Activated naive CD4-positive, alpha-beta T cell treated with anti-CD3 and anti-CD28 coated beads for 36 hours (primary cell): ENCODE data around the gene TOX2. TPM values are rescaled to one million over a fixed set of nuclear protein-coding genes. Genes with fewer than 3 reads are reported as not detected.

Experiments
- CTCF ChIA-PET: fragments of 350-600 bp; sonication (Branson Sonifier 250); formaldehyde crosslinking; loops from one replicate; lab custom pipeline; 2021; ENCODE audit warnings: antibody characterized with exemption; lab: Charles Lee
- DNase-seq: peaks from one replicate; pipeline ENCODE4 v3.0.0-alpha.2; 2020
- H3K27ac Mint-ChIP-seq: one replicate; pipeline ENCODE4 v1.8.0; 2021; ENCODE audit warnings: mild to moderate bottlenecking, mixed read lengths
- H3K27me3 Mint-ChIP-seq: one replicate; pipeline ENCODE4 v1.8.0; 2021; ENCODE audit warnings: low read depth, mixed read lengths
- H3K36me3 Mint-ChIP-seq: one replicate; pipeline ENCODE4 v1.8.0; 2021; ENCODE audit warnings: low read depth, mixed read lengths
- H3K4me1 Mint-ChIP-seq: one replicate; pipeline ENCODE4 v1.8.0; 2021; ENCODE audit warnings: low read depth, mixed read lengths
- H3K4me3 Mint-ChIP-seq: one replicate; pipeline ENCODE4 v1.8.0; 2021; ENCODE audit warnings: mild to moderate bottlenecking, moderate library complexity, mixed read lengths
- H3K9me3 Mint-ChIP-seq: one replicate; pipeline ENCODE4 v1.8.0; 2021; ENCODE audit warnings: mixed read lengths
- intact Hi-C: fragments of 100-400 bp; cut with micrococcal nuclease; formaldehyde crosslinking; loops from one replicate; pipeline ENCODE4 v1.15.1; 2023
- total RNA-seq, 2 experiments: library from RNA; stranded (reverse); gene quantifications; one replicate each; pipeline ENCODE4 v1.2.3, GENCODE V29; 2021

The TOX2 gene
- total RNA-seq, 2 experiments from 2014 or later: 1.2 to 1.6 TPM

DNA sequence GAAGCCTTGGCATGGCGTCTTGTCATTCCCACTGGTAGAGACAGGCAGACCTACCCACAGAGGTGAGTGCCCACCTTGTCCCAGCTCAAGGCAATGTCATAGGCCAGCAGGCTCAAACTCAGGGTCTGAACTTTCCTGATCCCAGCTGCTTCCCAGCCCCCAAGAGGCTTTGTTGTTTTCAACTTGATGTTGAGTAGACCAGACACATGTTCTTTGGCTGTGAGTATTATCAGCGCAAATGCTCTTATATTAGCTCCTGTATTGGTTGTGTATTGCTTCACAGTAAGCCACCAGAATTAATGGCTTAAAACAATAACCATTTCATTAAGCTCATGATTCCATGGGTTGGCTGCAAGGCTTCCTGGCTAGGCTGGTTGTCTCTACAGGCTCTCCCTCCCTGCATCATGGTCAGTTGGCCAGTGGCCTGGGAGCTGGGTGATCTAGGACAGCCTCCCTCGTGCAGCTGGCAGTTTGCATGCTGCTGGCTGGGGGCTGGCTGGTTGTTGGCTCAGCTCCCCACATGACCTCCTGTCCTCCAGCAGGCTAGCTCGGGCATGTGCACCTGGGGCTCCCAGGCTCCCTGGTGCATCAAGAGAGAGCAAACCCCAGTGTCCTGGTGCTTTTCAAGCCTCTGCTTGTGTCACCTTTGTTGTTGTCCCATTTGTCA is 21.6 kb downstream of the TOX2 start:
- DNase-seq: no peak
- H3K27ac Mint-ChIP-seq: no peak overlapping the region
- H3K27me3 Mint-ChIP-seq: peaks cover 8% of the 10 kb centered on the region
- intact Hi-C loops: no loop called here
- no peak overlapping the region for H3K4me3 Mint-ChIP-seq
- no peaks in the 10 kb centered on the region for H3K36me3 Mint-ChIP-seq
- H3K4me1 Mint-ChIP-seq: peaks cover 12% of the 10 kb centered on the region
- no peaks in the 10 kb centered on the region for H3K9me3 Mint-ChIP-seq
- CTCF ChIA-PET: no interaction called here

- Mint-ChIP-seq H3K27ac (no peak overlapping the region), H3K27me3 (peaks cover 8% of the 10 kb centered on the region), H3K4me3 (no peak overlapping the region), H3K36me3 (no peaks in the 10 kb centered on the region), H3K9me3 (no peaks in the 10 kb centered on the region), H3K4me1 (peaks cover 17% of the 10 kb centered on the region)
- intact Hi-C loops: no loop called here
- DNase-seq: no peak
- CTCF ChIA-PET: interaction anchor here (0.9 to 1.3 kb wide), 2 partner anchors 23 to 147 kb away, joined by 4 to 5 read pairs; no protein-coding TSS in a partner anchor
Observed at GRCh38 chr20:43936805-43937204, 22.2 kb downstream of the TOX2 start.

- H3K27me3 Mint-ChIP-seq: peaks cover 8% of the 10 kb centered on the region
- CTCF ChIA-PET: interaction anchor here (0.9 to 1.3 kb wide), 2 partner anchors 22 to 146 kb away, joined by 4 to 5 read pairs; no protein-coding TSS in a partner anchor
Observed at GRCh38 chr20:43937591-43937990, 22.9 kb downstream of the TOX2 start.

DNA sequence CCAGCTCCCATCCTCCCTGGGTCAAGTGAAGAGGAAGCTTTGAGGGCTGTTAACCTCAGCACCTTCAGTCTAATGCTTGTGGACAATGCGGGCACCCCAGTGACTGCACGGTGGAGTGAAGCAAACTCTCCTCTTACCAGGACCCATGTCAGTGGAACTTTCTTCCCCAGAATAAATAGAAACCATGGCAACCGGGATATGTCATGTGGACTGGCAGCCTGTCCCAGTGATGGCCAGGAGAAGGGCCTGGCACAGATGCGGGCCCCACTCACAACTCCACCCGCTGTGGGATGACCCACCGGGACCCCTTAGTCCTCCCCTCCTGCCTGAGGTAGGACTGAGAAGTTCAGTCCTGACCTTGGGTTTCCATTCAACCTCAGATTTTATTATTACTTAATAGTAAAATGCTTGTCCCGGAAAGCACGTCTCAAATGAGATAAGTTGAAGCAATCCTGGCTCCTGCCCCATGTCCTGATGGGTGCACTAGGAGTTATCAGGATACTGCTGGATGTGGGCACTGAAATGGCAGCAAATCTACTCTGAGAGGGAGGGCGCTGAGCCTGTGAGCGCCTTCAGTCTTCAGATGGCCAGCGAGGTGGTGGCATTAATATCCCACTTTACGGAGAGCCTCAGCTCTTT is 23.5 kb downstream of the TOX2 start:
- Mint-ChIP-seq H3K27ac (no peak overlapping the region), H3K4me1 (peaks cover 29% of the 10 kb centered on the region), H3K36me3 (no peaks in the 10 kb centered on the region), H3K4me3 (no peak overlapping the region), H3K9me3 (no peaks in the 10 kb centered on the region), H3K27me3 (peaks cover 8% of the 10 kb centered on the region)
- intact Hi-C loops: no loop called here
- no peak for DNase-seq
- CTCF ChIA-PET: interaction anchor here (0.9 to 1.3 kb wide), 2 partner anchors 10 to 146 kb away, joined by 3 to 5 read pairs; no protein-coding TSS in a partner anchor

More at GRCh38 chr20:43937591-43937990, 22.9 kb downstream of the TOX2 start:
- Mint-ChIP-seq H3K4me1 (peaks cover 23% of the 10 kb centered on the region), H3K4me3 (no peak overlapping the region), H3K9me3 (no peaks in the 10 kb centered on the region), H3K27ac (no peak overlapping the region), H3K36me3 (no peaks in the 10 kb centered on the region)
- no peak for DNase-seq
- intact Hi-C loops: no loop called here

GRCh38 chr20:43938932-43939761 is 24.5 kb downstream of the TOX2 start:
- intact Hi-C loops: no loop called here
- Mint-ChIP-seq H3K27ac (no peak overlapping the region), H3K4me1 (peaks cover 32% of the 10 kb centered on the region)

DNA sequence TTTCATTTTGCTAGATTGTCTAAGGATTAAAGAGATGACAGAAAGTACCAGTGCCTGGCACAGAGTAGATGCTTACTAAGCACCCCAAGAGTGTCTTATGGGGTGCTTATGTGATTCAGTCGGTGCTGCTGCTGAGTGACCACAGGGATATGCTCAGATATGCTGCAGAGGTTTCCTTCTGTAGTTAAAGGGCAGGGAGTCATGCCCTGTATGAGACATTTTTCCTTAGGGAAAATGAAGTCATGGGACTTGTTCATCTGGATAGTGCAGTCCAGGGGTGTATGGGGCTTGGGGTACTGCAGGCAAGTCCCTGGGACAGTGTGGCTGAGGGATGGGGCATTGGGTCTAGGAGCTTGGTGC is 25.1 kb downstream of the TOX2 start:
- Mint-ChIP-seq H3K4me3 (no peak overlapping the region), H3K36me3 (no peaks in the 10 kb centered on the region), H3K9me3 (no peaks in the 10 kb centered on the region), H3K27ac (no peak overlapping the region), H3K27me3 (peaks cover 8% of the 10 kb centered on the region), H3K4me1 (peaks cover 32% of the 10 kb centered on the region)
- CTCF ChIA-PET: interaction anchor here (1.1 kb wide), 1 partner anchor 13 kb away, joined by 3 read pairs; no protein-coding TSS in a partner anchor
- intact Hi-C loops: no loop called here
- no peak for DNase-seq

More at GRCh38 chr20:43938932-43939761, 24.5 kb downstream of the TOX2 start:
- DNase-seq: no peak
- Mint-ChIP-seq H3K4me3 (no peak overlapping the region), H3K27me3 (peaks cover 8% of the 10 kb centered on the region), H3K36me3 (no peaks in the 10 kb centered on the region), H3K9me3 (no peaks in the 10 kb centered on the region)
- CTCF ChIA-PET: interaction anchor here (0.9 to 1.1 kb wide), 2 partner anchors 11 to 13 kb away, joined by 3 read pairs; no protein-coding TSS in a partner anchor

DNA sequence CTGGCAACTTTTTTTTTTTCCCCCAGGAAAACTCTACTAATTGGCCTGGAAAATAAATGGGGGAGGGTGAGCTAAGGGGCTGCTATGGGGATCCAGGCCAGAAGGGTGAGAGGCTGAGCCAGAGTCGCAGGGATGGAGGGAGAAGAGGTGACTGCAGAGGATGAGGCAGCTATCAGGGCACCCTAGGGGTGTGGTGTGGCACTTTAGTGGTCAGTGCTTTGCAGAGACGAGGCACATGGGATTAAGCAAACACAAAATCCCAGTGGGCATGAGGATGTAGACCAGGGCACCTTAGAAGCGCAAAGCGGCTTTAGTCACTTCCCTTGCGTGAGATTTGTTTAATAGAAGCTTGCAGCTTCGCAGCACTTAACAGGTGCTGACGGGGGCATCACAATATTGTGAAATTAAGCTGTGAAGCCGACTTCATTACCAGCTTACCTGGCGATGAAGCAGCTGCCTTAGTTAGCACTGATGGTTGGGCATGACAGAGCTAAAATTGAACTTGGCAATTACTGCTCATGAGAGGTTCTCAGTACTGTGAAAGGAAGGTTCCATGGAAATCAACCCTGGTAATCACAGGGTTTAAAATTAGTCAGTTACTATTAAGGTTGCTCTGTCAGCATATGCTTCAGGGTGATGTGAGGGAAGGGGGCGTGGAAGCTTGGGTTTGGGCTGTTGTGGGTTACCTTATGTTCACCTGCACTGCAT is 26.0 kb downstream of the TOX2 start:
- intact Hi-C loops: no loop called here
- Mint-ChIP-seq H3K36me3 (no peaks in the 10 kb centered on the region), H3K4me1 (peaks cover 37% of the 10 kb centered on the region), H3K9me3 (no peaks in the 10 kb centered on the region), H3K27ac (no peak overlapping the region), H3K27me3 (peaks cover 8% of the 10 kb centered on the region), H3K4me3 (no peak overlapping the region)
- no peak for DNase-seq
- CTCF ChIA-PET: interaction anchor here (0.6 to 1.1 kb wide), 3 partner anchors 15 to 186 kb away, joined by 3 read pairs; no protein-coding TSS in a partner anchor

DNA sequence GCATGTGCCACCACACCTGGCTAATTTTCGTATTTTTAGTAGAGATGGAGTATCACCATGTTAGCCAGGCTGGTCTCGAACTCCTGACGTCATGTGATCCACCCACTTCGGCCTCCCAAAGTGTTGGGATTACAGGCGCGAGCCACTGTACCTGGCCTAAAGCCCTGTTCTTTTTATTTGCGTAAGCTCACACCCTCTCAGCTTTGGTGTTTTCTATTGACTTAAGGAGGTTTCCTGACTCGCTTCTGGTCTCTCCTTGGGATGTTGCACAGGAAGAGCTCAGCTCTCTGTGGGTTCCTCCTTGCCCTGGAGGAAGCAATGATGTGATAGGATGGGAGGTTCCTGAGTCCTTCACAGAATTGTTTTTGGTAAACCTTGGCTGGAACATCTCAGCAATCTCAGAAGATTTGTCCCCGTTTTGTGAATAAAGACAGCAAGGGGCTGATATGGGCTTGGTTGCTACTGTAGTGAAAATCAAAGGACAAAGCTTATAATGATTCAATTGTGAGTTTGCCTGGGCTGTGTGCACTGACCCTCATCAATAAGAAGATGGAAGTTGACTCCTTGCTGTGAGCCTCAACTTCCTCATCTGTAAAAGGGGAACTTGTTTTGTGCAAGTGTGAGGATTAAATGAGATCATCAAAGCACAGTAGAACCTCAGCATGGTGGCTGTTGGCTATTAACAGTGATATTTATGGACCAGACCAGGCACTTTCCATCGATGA is 27.0 kb downstream of the TOX2 start:
- peaks cover 44% of the 10 kb centered on the region for H3K4me1 Mint-ChIP-seq
- DNase-seq: no peak
- no peak overlapping the region for H3K27ac Mint-ChIP-seq
- peaks cover 8% of the 10 kb centered on the region for H3K27me3 Mint-ChIP-seq
- CTCF ChIA-PET: interaction anchor here (0.6 to 2.3 kb wide), 5 partner anchors 16 to 187 kb away, joined by 3 to 8 read pairs (median 3); no protein-coding TSS in a partner anchor
- H3K36me3 Mint-ChIP-seq: no peaks in the 10 kb centered on the region
- intact Hi-C loops: loop anchor here (1.0 kb wide), 2 partner anchors 14 to 34 kb away; no protein-coding TSS in a partner anchor
- no peak overlapping the region for H3K4me3 Mint-ChIP-seq
- H3K9me3 Mint-ChIP-seq: no peaks in the 10 kb centered on the region

GRCh38 chr20:43942201-43942590 is 27.5 kb downstream of the TOX2 start:
- CTCF ChIA-PET: interaction anchor here (1.3 to 2.3 kb wide), 3 partner anchors 13 to 140 kb away, joined by 4 to 8 read pairs (median 7); no protein-coding TSS in a partner anchor
- H3K4me1 Mint-ChIP-seq: peaks cover 39% of the 10 kb centered on the region
- intact Hi-C loops: loop anchor here (1.0 kb wide), 2 partner anchors 13 to 33 kb away; no protein-coding TSS in a partner anchor
- no peak overlapping the region for H3K4me3 Mint-ChIP-seq
- no peaks in the 10 kb centered on the region for H3K9me3 Mint-ChIP-seq
- H3K27me3 Mint-ChIP-seq: peaks cover 8% of the 10 kb centered on the region
- no peak overlapping the region for H3K27ac Mint-ChIP-seq
- no peak for DNase-seq
- no peaks in the 10 kb centered on the region for H3K36me3 Mint-ChIP-seq

DNA sequence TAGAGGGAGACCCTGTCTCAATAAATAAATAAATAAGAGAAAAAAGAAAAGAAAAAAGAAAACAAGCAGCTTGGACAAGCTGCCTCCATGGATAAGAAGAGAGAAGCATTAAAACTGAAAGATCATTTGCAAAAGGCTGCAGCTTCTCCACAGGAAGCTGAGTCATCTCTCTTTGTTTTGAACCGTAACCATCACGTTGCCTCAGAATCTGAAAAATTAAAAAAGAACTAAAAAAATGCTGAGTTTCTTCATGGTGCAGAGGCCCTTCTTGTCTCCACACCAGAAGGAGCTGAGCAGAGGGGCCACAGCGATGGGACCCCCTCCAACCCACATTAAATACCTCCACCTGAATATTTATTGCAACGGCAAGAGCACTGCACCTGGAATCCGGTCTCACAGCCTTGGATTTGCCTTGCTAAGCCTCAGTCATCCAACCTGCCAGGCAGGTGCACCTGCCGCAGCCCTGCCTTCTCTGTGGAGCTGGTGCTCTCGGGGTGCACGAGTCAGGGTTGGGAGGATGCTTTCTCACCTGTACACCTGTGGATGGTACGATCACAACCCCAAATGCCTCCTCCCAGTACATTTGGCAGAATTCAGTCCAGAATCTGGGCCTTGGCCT is 28.1 kb downstream of the TOX2 start:
- Mint-ChIP-seq H3K4me3 (no peak overlapping the region), H3K36me3 (no peaks in the 10 kb centered on the region), H3K9me3 (no peaks in the 10 kb centered on the region), H3K27me3 (peaks cover 8% of the 10 kb centered on the region), H3K4me1 (peaks cover 41% of the 10 kb centered on the region), H3K27ac (peak overlapping the region; percentile 77)
- CTCF ChIA-PET: interaction anchor here (0.8 to 2.3 kb wide), 4 partner anchors 12 to 139 kb away, joined by 3 to 8 read pairs (median 6); no protein-coding TSS in a partner anchor
- intact Hi-C loops: loop anchor here (1.0 kb wide), 2 partner anchors 13 to 33 kb away; no protein-coding TSS in a partner anchor
- peak; percentile 33 for DNase-seq
